ENCODE measurements around the gene SH3BP4. TPM values are rescaled to one million over a fixed set of nuclear protein-coding genes. Genes with fewer than 3 reads are reported as not detected.
A peak's percentile ranks its signal among the peaks of the same experiment; 100 is the strongest.

SH3BP4 gene
- total RNA-seq, 1 donor from 2014 or later, result 20.5 TPM

- DNase-seq (ENCODE audit: low spot score), result peak; percentile 64
Measured at GRCh38 chr2:234964631-234965461, 13.0 kb downstream of the SH3BP4 start.

- DNase-seq (ENCODE audit: low spot score), result no peak
Measured at GRCh38 chr2:234966340-234966739, 14.5 kb downstream of the SH3BP4 start.

- no peak for DNase-seq (ENCODE audit: low spot score)
Measured at GRCh38 chr2:234967201-234967869, 15.5 kb downstream of the SH3BP4 start.

GRCh38 chr2:234967870-234968208, 16.0 kb downstream of the SH3BP4 start:
- no peak for DNase-seq (ENCODE audit: low spot score)

- DNase-seq (ENCODE audit: low spot score), result no peak
Measured at GRCh38 chr2:234968631-234969305, 17.0 kb downstream of the SH3BP4 start.

- DNase-seq (ENCODE audit: low spot score), result no peak
Measured at GRCh38 chr2:234969306-234970098, 17.7 kb downstream of the SH3BP4 start.

GRCh38 chr2:234970099-234970440, 18.3 kb downstream of the SH3BP4 start:
- no peak for DNase-seq (ENCODE audit: low spot score)

- DNase-seq (ENCODE audit: low spot score), result no peak
Measured at GRCh38 chr2:234970477-234970882, 18.7 kb downstream of the SH3BP4 start.

- no peak for DNase-seq (ENCODE audit: low spot score)
Measured at GRCh38 chr2:234971496-234971895, 19.7 kb downstream of the SH3BP4 start.

- no peak for DNase-seq (ENCODE audit: low spot score)
Measured at GRCh38 chr2:234973008-234973407, 21.2 kb downstream of the SH3BP4 start.

GRCh38 chr2:234974501-234975385, 22.9 kb downstream of the SH3BP4 start:
- no peak for DNase-seq (ENCODE audit: low spot score)

GRCh38 chr2:234975611-234976010, 23.8 kb downstream of the SH3BP4 start:
- no peak for DNase-seq (ENCODE audit: low spot score)

GRCh38 chr2:234976479-234977227, 24.8 kb downstream of the SH3BP4 start:
- no peak for DNase-seq (ENCODE audit: low spot score)

GRCh38 chr2:234977228-234977679, 25.4 kb downstream of the SH3BP4 start:
- DNase-seq (ENCODE audit: low spot score), result no peak

GRCh38 chr2:234978466-234979203, 26.8 kb downstream of the SH3BP4 start:
- no peak for DNase-seq (ENCODE audit: low spot score)

GRCh38 chr2:234979204-234980167, 27.7 kb downstream of the SH3BP4 start:
- DNase-seq (ENCODE audit: low spot score), result no peak

- no peak for DNase-seq (ENCODE audit: low spot score)
Measured at GRCh38 chr2:234980451-234981187, 28.8 kb downstream of the SH3BP4 start.
